Fibroblast of lung (primary cell): ENCODE results near the gene C11orf65.

Source experiments
- EZH2 ChIP-seq: IDR thresholded peaks from 2 replicates; pipeline ENCODE4 v1.5.1; 2012; ENCODE audit warnings: low read length, control low read depth, mild to moderate bottlenecking; ENCODE audit errors: missing control alignments
- TF ChIP-seq, protein P1 (sequence below), 2 donors: IDR thresholded peaks in 1 of 2; conservative IDR thresholded peaks in 1 of 2; 1 replicate in 1 of 2; 2 replicates in 1 of 2; pipeline ENCODE4 v1.5.1; 2011 to 2012; ENCODE audit warnings: low read length in 2 of 2, control low read depth in 1 of 2, inconsistent platforms in 1 of 2, low read depth in 1 of 2, mild to moderate bottlenecking in 1 of 2

DNA sequence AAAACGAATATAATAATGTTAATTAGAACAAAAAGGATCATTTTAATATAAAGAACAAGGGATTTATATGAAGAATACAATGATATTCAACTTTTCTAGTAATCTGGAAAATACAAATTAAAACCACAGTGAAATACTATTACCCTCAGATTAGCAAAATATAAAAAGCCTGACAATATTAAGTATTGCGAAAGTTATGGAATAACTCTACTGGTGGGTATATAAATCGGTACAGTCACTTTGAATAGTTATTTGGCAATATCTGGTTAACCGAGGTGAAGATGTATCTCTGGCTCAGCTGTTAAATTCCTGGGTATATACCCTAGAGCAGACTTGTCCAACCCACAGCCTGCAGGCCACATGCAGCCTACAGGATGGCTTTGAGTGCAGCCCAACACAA, 125.7 kb downstream of the C11orf65 start:
- TF ChIP-seq, protein P1, sequence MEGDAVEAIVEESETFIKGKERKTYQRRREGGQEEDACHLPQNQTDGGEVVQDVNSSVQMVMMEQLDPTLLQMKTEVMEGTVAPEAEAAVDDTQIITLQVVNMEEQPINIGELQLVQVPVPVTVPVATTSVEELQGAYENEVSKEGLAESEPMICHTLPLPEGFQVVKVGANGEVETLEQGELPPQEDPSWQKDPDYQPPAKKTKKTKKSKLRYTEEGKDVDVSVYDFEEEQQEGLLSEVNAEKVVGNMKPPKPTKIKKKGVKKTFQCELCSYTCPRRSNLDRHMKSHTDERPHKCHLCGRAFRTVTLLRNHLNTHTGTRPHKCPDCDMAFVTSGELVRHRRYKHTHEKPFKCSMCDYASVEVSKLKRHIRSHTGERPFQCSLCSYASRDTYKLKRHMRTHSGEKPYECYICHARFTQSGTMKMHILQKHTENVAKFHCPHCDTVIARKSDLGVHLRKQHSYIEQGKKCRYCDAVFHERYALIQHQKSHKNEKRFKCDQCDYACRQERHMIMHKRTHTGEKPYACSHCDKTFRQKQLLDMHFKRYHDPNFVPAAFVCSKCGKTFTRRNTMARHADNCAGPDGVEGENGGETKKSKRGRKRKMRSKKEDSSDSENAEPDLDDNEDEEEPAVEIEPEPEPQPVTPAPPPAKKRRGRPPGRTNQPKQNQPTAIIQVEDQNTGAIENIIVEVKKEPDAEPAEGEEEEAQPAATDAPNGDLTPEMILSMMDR (conservative IDR thresholded peaks at IDR 0.05 in 1 of 2, IDR thresholded peaks at IDR 0.05 in 1 of 2; ENCODE audit: low read depth in 1 of 2, low read length in 2 of 2): no peak
- no peak for TF ChIP-seq EZH2
